ENCODE measurements around the gene PPP1R3D. TPM values are rescaled to one million over a fixed set of nuclear protein-coding genes. Genes with fewer than 3 reads are reported as not detected.

The PPP1R3D gene
- total and polyA plus RNA-seq, 10 of the 15 experiments (the other 5 are each of a cell fraction or from before 2014, with no cell fraction given) = 0.39 to 4.8 (median 2.9) TPM

GRCh38 chr20:59945175-59945574 is 5.1 kb upstream of the PPP1R3D start:
- intact Hi-C loops (cut with micrococcal nuclease; ENCODE audit: unreplicated experiment) = loop anchor here (10.0 kb wide), 1 partner anchor 110 kb away; no protein-coding TSS in a partner anchor
- in situ Hi-C loops (cut with MboI) = no loop called here
- POLR2A ChIA-PET = interaction anchor here (1.5 kb wide), 1 partner anchor 10 kb away, joined by 3 read pairs; no protein-coding TSS in a partner anchor
- Histone ChIP-seq H2AFZ (ENCODE audit: control insufficient read depth, low read depth, low read length) (no peak overlapping the region), H3K79me2 (ENCODE audit: control insufficient read depth, insufficient read depth, low read length) (peaks cover 8% of the 10 kb centered on the region; the same call in 1 of the 2 replicates), H3K4me1 (ENCODE audit: control insufficient read depth, insufficient read depth, low read length) (peaks cover 6% of the 10 kb centered on the region), H3K27me3 (replicated peaks in 1 of 2; ENCODE audit: control insufficient read depth in 2 of 2, insufficient read depth in 2 of 2, low read length in 1 of 2) (no peaks in the 10 kb centered on the region), H3K4me3 (no peak overlapping the region), H3K27ac (ENCODE audit: control insufficient read depth, insufficient read depth) (no peak overlapping the region), H3K4me2 (ENCODE audit: control insufficient read depth, insufficient read depth) (no peak overlapping the region), H3K9ac (ENCODE audit: control insufficient read depth, insufficient read depth, low read length) (no peak overlapping the region), H3K9me3 (replicated peaks; ENCODE audit: control insufficient read depth, insufficient read depth, low read length) (no peaks in the 10 kb centered on the region), H3K36me3 (ENCODE audit: control insufficient read depth in 2 of 2, insufficient read depth in 2 of 2, low read length in 1 of 2) (peaks cover 0 to 1% of the 10 kb centered on the region in 2 experiments; a peak in 1 of 4 replicates), H4K20me1 (ENCODE audit: control insufficient read depth, insufficient read depth) (no peaks in the 10 kb centered on the region)
- 83% methylated on average over 3 of the region's 3 CpGs for WGBS (ENCODE audit: insufficient coverage, insufficient replicate concordance, low lambda C conversion rate, missing lambda C conversion rate)
- TF ChIP-seq SUZ12 (IDR thresholded peaks at IDR 0.05; ENCODE audit: unreplicated experiment) (no peak), NR2C2 (IDR thresholded peaks at IDR 0.05; ENCODE audit: borderline replicate concordance, control insufficient read depth, insufficient read length, low read depth) (no peak), SMAD1 (IDR thresholded peaks at IDR 0.05; ENCODE audit: low read depth, partially characterized antibody) (no peak), POLR2AphosphoS5 (IDR thresholded peaks at IDR 0.05; ENCODE audit: low read length) (no peak), TCF3 (IDR thresholded peaks at IDR 0.05; ENCODE audit: borderline replicate concordance, insufficient read depth, low read depth, low read length) (no peak), ZBTB11 (CRISPR knock-in tag; IDR thresholded peaks at IDR 0.05) (no peak), TAF1 (IDR thresholded peaks at IDR 0.05; ENCODE audit: borderline replicate concordance, low read depth, low read length) (no peak)
- SMC1A ChIA-PET (ENCODE audit: uncharacterized antibody, unreplicated experiment) = interaction anchor here (0.7 kb wide), 1 partner anchor 11 kb away, joined by 4 read pairs; no protein-coding TSS in a partner anchor
- no peak for FAIRE-seq
- RAD21 ChIA-PET (ENCODE audit: unreplicated experiment) = interaction anchor here (1.2 kb wide), 1 partner anchor 9 kb away, joined by 3 read pairs; no protein-coding TSS in a partner anchor
- CTCF ChIA-PET = interaction anchor here (12.8 kb wide), 1 partner anchor 8 kb away, joined by 173 read pairs; the partner anchor contains the start of genes FAM217B, PPP1R3D and SYCP2
- no TSS peak for BruUV-seq (replicated peaks)
- DNase-seq (ENCODE audit: low read depth, low spot score) = no peak
- ATAC-seq = no peak

Data from GM12878 (cell line).